CD4-positive, alpha-beta T cell (primary cell): ENCODE results near the gene PRTN3. TPM values are rescaled to one million over a fixed set of nuclear protein-coding genes. Genes with fewer than 3 reads are reported as not detected.

ENCODE experiments used
- ATAC-seq: fragments of 200-7000 bp; cut with Tn5 transposase; one replicate; pipeline ENCODE4 v1.10.0; 2022; ENCODE audit warnings: mild to moderate bottlenecking; ENCODE audit not compliant: poor library complexity
- CTCF ChIA-PET: fragments of 350-600 bp; sonication (Branson Sonifier 250); formaldehyde crosslinking; loops from one replicate; lab custom pipeline; 2021; ENCODE audit warnings: antibody characterized with exemption, inconsistent platforms; lab: Charles Lee
- POLR2A ChIA-PET: fragments of 350-600 bp; sonication (Branson Sonifier 250); formaldehyde crosslinking; loops from one replicate; lab custom pipeline; 2021; ENCODE audit warnings: antibody characterized with exemption, inconsistent platforms; lab: Charles Lee
- DNase-seq, 14 experiments: peaks; one replicate each; pipeline ENCODE4 v3.0.0-alpha.2; 2013 to 2020; ENCODE audit warnings: mixed read lengths in 2 of 14
- H3K27ac ChIP-seq, 2 donors: one replicate each; pipeline versions ENCODE4 v1.5.1 to v1.7.0; 2013; ENCODE audit warnings: low read length in 2 of 2, low read depth in 1 of 2, mild to moderate bottlenecking in 1 of 2
- H3K27me3 ChIP-seq, 2 experiments: 1 replicate in 1 of 2; 2 replicates in 1 of 2; pipeline versions ENCODE4 v1.6.1 to v1.7.0; 2013; ENCODE audit warnings: low read length in 2 of 2, control low read depth in 1 of 2, mild to moderate bottlenecking in 1 of 2, moderate library complexity in 1 of 2; ENCODE audit not compliant: insufficient read depth in 2 of 2, control insufficient read depth in 1 of 2
- H3K36me3 ChIP-seq: one replicate; pipeline ENCODE4 v1.6.1; 2013; ENCODE audit warnings: low read length, control low read depth; ENCODE audit not compliant: insufficient read depth
- H3K4me1 ChIP-seq: one replicate; pipeline ENCODE4 v1.6.1; 2013; ENCODE audit warnings: low read length, control low read depth; ENCODE audit not compliant: insufficient read depth
- H3K4me3 ChIP-seq: one replicate; pipeline ENCODE4 v1.5.1; 2013; ENCODE audit warnings: mild to moderate bottlenecking, low read length, moderate library complexity
- H3K9me3 ChIP-seq, 2 experiments: 1 replicate in 1 of 2; 2 replicates in 1 of 2; pipeline versions ENCODE4 v1.6.1 to v1.7.0; 2013; ENCODE audit warnings: low read length in 2 of 2, mild to moderate bottlenecking in 2 of 2, control low read depth in 1 of 2, moderate library complexity in 1 of 2; ENCODE audit not compliant: control insufficient read depth in 1 of 2, insufficient read depth in 1 of 2
- H3K27ac Mint-ChIP-seq: one replicate; pipeline ENCODE4 v1.8.0; 2020; ENCODE audit warnings: mixed read lengths
- H3K27me3 Mint-ChIP-seq: one replicate; pipeline ENCODE4 v1.8.0; 2021; ENCODE audit warnings: mixed read lengths
- H3K36me3 Mint-ChIP-seq: one replicate; pipeline ENCODE4 v1.8.0; 2021; ENCODE audit warnings: low read depth, mixed read lengths
- H3K4me1 Mint-ChIP-seq: one replicate; pipeline ENCODE4 v1.8.0; 2021; ENCODE audit warnings: low read depth, mixed read lengths
- H3K4me3 Mint-ChIP-seq: one replicate; pipeline ENCODE4 v1.8.0; 2020; ENCODE audit warnings: mild to moderate bottlenecking, mixed read lengths
- H3K9me3 Mint-ChIP-seq: one replicate; pipeline ENCODE4 v1.8.0; 2020; ENCODE audit warnings: mixed read lengths
- CTCF ChIP-seq: fragments of 200-600 bp; IDR thresholded peaks from one replicate; pipeline ENCODE4 v1.8.0; 2022; ENCODE audit warnings: antibody characterized with exemption, mild to moderate bottlenecking
- intact Hi-C, 2 experiments: fragments of 100-400 bp; cut with DNase I in 1 of 2; cut with micrococcal nuclease in 1 of 2; formaldehyde crosslinking; loops; one replicate each; pipeline versions ENCODE4 v1.15.1 to v1.9.0; 2023 to 2025; cut with DNase I, micrococcal nuclease
- total RNA-seq, 174 experiments: library from RNA in 2 of 174; stranded (reverse) in 2 of 174; gene quantifications; one replicate each; pipeline ENCODE4 v1.2.3 and lab custom pipeline; 2021 to 2026

The PRTN3 gene
- total RNA-seq, 2 experiments from 2014 or later: not detected

GRCh38 chr19:821231-821824 is 19.5 kb upstream of the PRTN3 start:
- peaks cover 0 to 4% of the 10 kb centered on the region in 2 experiments for H3K9me3 ChIP-seq
- H3K4me1 ChIP-seq: peaks cover 6% of the 10 kb centered on the region
- H3K36me3 Mint-ChIP-seq: peaks cover 8% of the 10 kb centered on the region
- peaks cover 16% of the 10 kb centered on the region for H3K27me3 Mint-ChIP-seq
- H3K27ac ChIP-seq: no peak overlapping the region
- intact Hi-C loops: no loop called here
- no peak for TF ChIP-seq CTCF
- POLR2A ChIA-PET: no interaction called here
- no peaks in the 10 kb centered on the region for H3K9me3 Mint-ChIP-seq
- DNase-seq: no peak
- H3K4me3 ChIP-seq: no peak overlapping the region
- CTCF ChIA-PET: no interaction called here
- no peak overlapping the region for H3K27ac Mint-ChIP-seq
- no peak for ATAC-seq
- H3K27me3 ChIP-seq: peaks cover 10 to 11% of the 10 kb centered on the region in 2 experiments
- no peak overlapping the region for H3K4me3 Mint-ChIP-seq
- H3K36me3 ChIP-seq: peaks cover 2% of the 10 kb centered on the region
- no peaks in the 10 kb centered on the region for H3K4me1 Mint-ChIP-seq

GRCh38 chr19:821825-822503 is 18.8 kb upstream of the PRTN3 start, which contains the start of gene PLPPR3:
Gene PLPPR3 (minus strand): TSS chr19:821955. CDS start chr19:821559, 396 bp downstream.
- H3K9me3 Mint-ChIP-seq: no peaks in the 10 kb centered on the region
- Histone ChIP-seq H3K4me1 (peaks cover 6% of the 10 kb centered on the region), H3K36me3 (no peaks in the 10 kb centered on the region), H3K9me3 (peaks cover 0 to 4% of the 10 kb centered on the region in 2 experiments), H3K27me3 (peaks cover 10 to 11% of the 10 kb centered on the region in 2 experiments), H3K4me3 (no peak within 1 kb of the TSS), H3K27ac (no peak within 1 kb of the TSS)
- no peaks in the 10 kb centered on the region for H3K4me1 Mint-ChIP-seq
- peaks cover 2% of the 10 kb centered on the region for H3K36me3 Mint-ChIP-seq
- no peak within 1 kb of the TSS for H3K27ac Mint-ChIP-seq
- intact Hi-C loops: no loop called here
- no peak for TF ChIP-seq CTCF
- DNase-seq (no peak), ATAC-seq (no peak)
- ChIA-PET POLR2A (no interaction called here), CTCF (interaction anchor here (0.6 kb wide), 1 partner anchor 150 kb away, joined by 3 read pairs; no protein-coding TSS in a partner anchor)
- H3K27me3 Mint-ChIP-seq: peaks cover 16% of the 10 kb centered on the region
- no peak within 1 kb of the TSS for H3K4me3 Mint-ChIP-seq

GRCh38 chr19:823565-824121 is 17.2 kb upstream of the PRTN3 start:
- peaks cover 10 to 11% of the 10 kb centered on the region in 2 experiments for H3K27me3 ChIP-seq
- H3K4me3 ChIP-seq: no peak overlapping the region
- H3K4me1 Mint-ChIP-seq: no peaks in the 10 kb centered on the region
- DNase-seq (no peak), ATAC-seq (no peak)
- no peak overlapping the region for H3K27ac Mint-ChIP-seq
- H3K27ac ChIP-seq: no peak overlapping the region
- peaks cover 6% of the 10 kb centered on the region for H3K4me1 ChIP-seq
- no peak overlapping the region for H3K4me3 Mint-ChIP-seq
- no peaks in the 10 kb centered on the region for H3K36me3 Mint-ChIP-seq
- no peak for TF ChIP-seq CTCF
- peaks cover 16% of the 10 kb centered on the region for H3K27me3 Mint-ChIP-seq
- H3K36me3 ChIP-seq: no peaks in the 10 kb centered on the region
- intact Hi-C loops: no loop called here
- no peaks in the 10 kb centered on the region for H3K9me3 Mint-ChIP-seq
- CTCF ChIA-PET: no interaction called here
- POLR2A ChIA-PET: no interaction called here
- H3K9me3 ChIP-seq: peaks cover 0 to 4% of the 10 kb centered on the region in 2 experiments
